Heart left ventricle (tissue), 13 donors: Measurements from ENCODE around the gene SLC25A26.

Experiments
- POLR2A ChIP-seq, 2 donors: fragments of 450-650 bp; IDR thresholded peaks; one replicate each; pipeline ENCODE4 v1.6.1; 2017; ENCODE audit warnings: antibody characterized with exemption in 2 of 2, mild to moderate bottlenecking in 2 of 2, moderate library complexity in 2 of 2
- TF ChIP-seq, protein P1 (sequence below), 12 donors: fragments of 200-600 bp; sonication (generic) in 4 of 12; IDR thresholded peaks; one replicate each; pipeline versions ENCODE4 v1.5.0 to v1.8.0; 2018 to 2022; ENCODE audit warnings: antibody characterized with exemption in 12 of 12, mild to moderate bottlenecking in 5 of 12
- donor health status: ischemic (EF 13 %, LVEDD 7.1; RV severe dilation, severe dysfunction).
- donor health status: DM: no; HTN: yes; CAD: no.
- donor health status: DM: no; HTN: no; CAD: no.
- donor health status: ischemic (EF 25% LVEDD 6.9; RV normal size, moderate dysfunction).
- donor health status: ischemic (EF 25% LVEDD 5.7; RV mildly dilated, moderate dysfunction).
- donor health status: ischemic (EF 35%, LVEDD 5.7; RV mildly dilated, moderate dysfunction).
- donor health status: nonischemic (EF 11% LVEDD 7.7; RV severe dilation, severe dysfunction).
- donor health status: DM: yes; HTN: yes; CAD: no.
- donor health status: PGD.
- donor health status: ischemic (EF 29% LVEDD 5.4; RV normal size, mild dysfunction).
- donor health status: nonischemic (EF 23%, LVEDD 6.1; RV moderate dilation, normal function).

DNA sequence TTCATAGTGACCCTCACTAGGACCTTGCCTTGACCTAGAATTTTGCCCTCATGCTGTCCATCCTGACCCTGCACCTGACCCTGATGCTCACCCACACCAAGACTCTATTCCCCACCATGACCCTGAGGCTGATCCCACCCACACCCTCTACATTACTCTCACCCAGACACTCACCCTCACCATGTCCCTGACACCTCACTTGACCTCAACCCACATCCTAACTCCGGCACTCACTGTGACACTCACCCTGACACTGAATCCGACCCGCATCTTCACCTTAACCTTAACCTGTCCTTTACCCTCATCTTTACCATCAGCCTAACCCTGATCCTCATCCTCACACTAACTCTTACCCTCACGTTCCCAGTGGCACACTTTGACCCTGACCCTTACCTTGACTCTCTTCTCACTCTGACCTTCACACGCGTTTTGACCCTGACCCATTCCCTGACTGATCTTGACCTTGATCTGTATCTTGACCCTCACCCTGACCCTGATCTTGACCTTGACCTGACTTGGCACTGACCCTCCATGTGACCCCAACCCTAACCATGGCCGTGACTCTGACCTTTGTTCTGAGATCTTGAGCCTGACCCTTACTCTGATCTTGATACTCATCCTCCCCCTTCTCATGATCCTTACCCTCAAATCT lies 22.2 kb upstream of the SLC25A26 start:
- TF ChIP-seq, protein P1, sequence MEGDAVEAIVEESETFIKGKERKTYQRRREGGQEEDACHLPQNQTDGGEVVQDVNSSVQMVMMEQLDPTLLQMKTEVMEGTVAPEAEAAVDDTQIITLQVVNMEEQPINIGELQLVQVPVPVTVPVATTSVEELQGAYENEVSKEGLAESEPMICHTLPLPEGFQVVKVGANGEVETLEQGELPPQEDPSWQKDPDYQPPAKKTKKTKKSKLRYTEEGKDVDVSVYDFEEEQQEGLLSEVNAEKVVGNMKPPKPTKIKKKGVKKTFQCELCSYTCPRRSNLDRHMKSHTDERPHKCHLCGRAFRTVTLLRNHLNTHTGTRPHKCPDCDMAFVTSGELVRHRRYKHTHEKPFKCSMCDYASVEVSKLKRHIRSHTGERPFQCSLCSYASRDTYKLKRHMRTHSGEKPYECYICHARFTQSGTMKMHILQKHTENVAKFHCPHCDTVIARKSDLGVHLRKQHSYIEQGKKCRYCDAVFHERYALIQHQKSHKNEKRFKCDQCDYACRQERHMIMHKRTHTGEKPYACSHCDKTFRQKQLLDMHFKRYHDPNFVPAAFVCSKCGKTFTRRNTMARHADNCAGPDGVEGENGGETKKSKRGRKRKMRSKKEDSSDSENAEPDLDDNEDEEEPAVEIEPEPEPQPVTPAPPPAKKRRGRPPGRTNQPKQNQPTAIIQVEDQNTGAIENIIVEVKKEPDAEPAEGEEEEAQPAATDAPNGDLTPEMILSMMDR (IDR thresholded peaks at IDR 0.05) = no peak
- no peak for TF ChIP-seq POLR2A (IDR thresholded peaks at IDR 0.05)
